PFSK-1 (cell line): ENCODE measurements around the gene TMEM61.

Experiments used
- POLR2AphosphoS5 ChIP-seq: IDR thresholded peaks from 2 replicates; pipeline ENCODE4 v1.6.1; 2012; ENCODE audit warnings: low read depth, mild to moderate bottlenecking, control low read depth, low read length, moderate library complexity
- REST ChIP-seq, 2 experiments: IDR thresholded peaks; 2 replicates each; pipeline versions ENCODE4 v1.6.1 to v1.8.0; 2011 to 2012; ENCODE audit warnings: low read depth in 2 of 2, low read length in 2 of 2, control low read depth in 1 of 2, inconsistent platforms in 1 of 2, mild to moderate bottlenecking in 1 of 2, moderate library complexity in 1 of 2; ENCODE audit not compliant: insufficient read depth in 1 of 2
- TAF1 ChIP-seq: IDR thresholded peaks from 2 replicates; pipeline ENCODE4 v1.6.1; 2012; ENCODE audit warnings: low read length, control low read depth, borderline replicate concordance; ENCODE audit not compliant: insufficient read depth

DNA sequence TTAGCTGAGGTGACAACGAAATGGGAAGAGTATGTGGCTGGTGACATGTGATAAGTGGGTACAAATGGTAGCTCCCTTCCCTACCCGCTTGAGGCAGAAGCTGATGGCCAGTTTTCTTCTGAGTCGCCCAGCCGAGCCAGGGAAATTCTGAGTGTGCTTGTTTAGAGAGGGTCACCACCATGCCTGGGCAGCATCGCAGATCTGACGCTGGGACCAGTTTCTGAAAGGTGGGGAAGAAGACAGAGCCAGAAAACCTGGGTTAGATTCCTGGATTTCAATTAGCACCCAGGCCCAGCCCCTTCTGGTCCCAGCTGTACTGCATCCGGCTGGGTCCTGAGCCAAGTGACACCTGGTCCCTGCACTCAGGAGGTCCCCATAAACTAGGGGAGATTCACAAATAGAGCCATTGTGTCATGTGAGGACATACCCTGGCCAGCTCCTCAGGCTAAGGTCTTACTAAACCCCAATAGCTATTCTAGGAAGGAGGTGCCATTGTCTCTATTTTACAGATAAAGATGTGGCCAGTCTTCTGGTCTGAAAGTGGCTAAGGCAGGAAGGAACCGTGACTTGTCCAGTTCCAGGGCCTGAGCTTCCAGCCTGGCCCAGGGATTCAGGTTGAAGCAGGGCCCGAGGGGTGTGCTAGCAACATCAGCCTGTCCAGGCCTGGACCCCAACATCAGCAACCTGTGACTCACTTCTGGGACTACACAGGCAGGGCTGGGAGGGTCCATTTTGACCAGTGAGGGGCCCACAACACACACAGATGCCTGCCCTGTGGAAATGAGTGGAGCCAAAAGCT lies 1.7 kb upstream of the TMEM61 start:
- TF ChIP-seq POLR2AphosphoS5 (no peak), TAF1 (no peak), REST (IDR thresholded peaks at IDR 0.05; ENCODE audit: insufficient read depth in 1 of 2, low read depth in 2 of 2, low read length in 2 of 2) (no peak)
